GM23338 (cell line): ENCODE results near the gene OSBPL3.

ENCODE experiments used
- CREB1 ChIP-seq: fragments of 250-450 bp; sonication (Bioruptor Pico); IDR thresholded peaks from 2 replicates; pipeline ENCODE4 v1.5.0; 2020; ENCODE audit warnings: low read depth, mild to moderate bottlenecking, moderate library complexity
- CTCF ChIP-seq, 2 experiments: fragments of 200-600 bp in 1 of 2; sonication (generic) in 1 of 2; conservative IDR thresholded peaks; 2 replicates each; pipeline versions ENCODE4 v1.5.1 to v1.6.1; 2016 to 2017; ENCODE audit warnings: antibody characterized with exemption in 2 of 2, low read depth in 2 of 2, mild to moderate bottlenecking in 2 of 2, moderate library complexity in 1 of 2
- EZH2 ChIP-seq: fragments of 200-600 bp; sonication (generic); IDR thresholded peaks from one replicate; pipeline ENCODE4 v1.8.0; 2017; ENCODE audit warnings: antibody characterized with exemption, mild to moderate bottlenecking, low read depth; ENCODE audit not compliant: unreplicated experiment
- EZH2phosphoT487 ChIP-seq: fragments of 200-600 bp; sonication (generic); IDR thresholded peaks from one replicate; pipeline ENCODE4 v1.8.1; 2018; ENCODE audit warnings: antibody characterized with exemption; ENCODE audit not compliant: unreplicated experiment
- JUNB ChIP-seq: IDR thresholded peaks from one replicate; pipeline ENCODE4 v1.6.1; 2016; ENCODE audit warnings: antibody characterized with exemption; ENCODE audit not compliant: unreplicated experiment
- POLR2AphosphoS5 ChIP-seq: IDR thresholded peaks from 2 replicates; pipeline ENCODE4 v1.6.1; 2016; ENCODE audit warnings: antibody characterized with exemption, low read depth
- REST ChIP-seq: IDR thresholded peaks from one replicate; pipeline ENCODE4 v1.6.1; 2018; ENCODE audit warnings: antibody characterized with exemption; ENCODE audit not compliant: unreplicated experiment
- STAT1 ChIP-seq: IDR thresholded peaks from one replicate; pipeline ENCODE4 v1.6.1; 2016; ENCODE audit warnings: antibody characterized with exemption; ENCODE audit not compliant: unreplicated experiment
- ZNF114 ChIP-seq: fragments of 250-450 bp; sonication (Bioruptor Pico); IDR thresholded peaks from 2 replicates; pipeline ENCODE4 v1.5.0; 2020; ENCODE audit warnings: mild to moderate bottlenecking, moderate library complexity
- ZNF331 ChIP-seq: fragments of 250-450 bp; sonication (Bioruptor Pico); IDR thresholded peaks from 2 replicates; pipeline ENCODE4 v1.5.0; 2020; ENCODE audit warnings: low read depth, mild to moderate bottlenecking, moderate library complexity
- ZNF462 ChIP-seq: fragments of 250-450 bp; sonication (Bioruptor Pico); IDR thresholded peaks from 2 replicates; pipeline ENCODE4 v1.5.0; 2020; ENCODE audit warnings: mild to moderate bottlenecking, moderate library complexity

- TF ChIP-seq EZH2 (no peak), EZH2phosphoT487 (no peak), CTCF (conservative IDR thresholded peaks at IDR 0.05; ENCODE audit: low read depth in 2 of 2) (no peak), POLR2AphosphoS5 (no peak), ZNF462 (no peak), CREB1 (no peak), REST (no peak), STAT1 (no peak), ZNF331 (CRISPR knock-in tag) (no peak), JUNB (no peak), ZNF114 (CRISPR knock-in tag) (no peak)
Measured at GRCh38 chr7:24842449-24843241, 137.3 kb downstream of the OSBPL3 start.
